ENCODE results near the gene C8G. TPM values are rescaled to one million over a fixed set of nuclear protein-coding genes. Genes with fewer than 3 reads are reported as not detected.

Gene C8G
- total RNA-seq, 1 donor from 2014 or later: 1.1 TPM

- Histone ChIP-seq H3K27ac (no peak within 1 kb of the TSS), H3K27me3 (no peaks in the 10 kb centered on the region), H3K9me3 (no peaks in the 10 kb centered on the region), H3K4me3 (no peak within 1 kb of the TSS), H3K4me1 (peaks cover 20% of the 10 kb centered on the region), H3K36me3 (no peaks in the 10 kb centered on the region)
- no peak for ATAC-seq
- no peak for DNase-seq
- TF ChIP-seq CTCF (IDR thresholded peaks at IDR 0.05): no peak
- intact Hi-C loops (cut with DNase I): no loop called here
These were observed 6.7 kb downstream of the C8G start, which contains the start of gene LCN12 for GRCh38 chr9:136951541-136952320. TSS of gene LCN12 (plus strand) at chr9:136952273. CDS start at chr9:136952328, 55 bp downstream.

GRCh38 chr9:136952321-136952850 lies 7.3 kb downstream of the C8G start:
- Histone ChIP-seq H3K27me3 (no peaks in the 10 kb centered on the region), H3K9me3 (no peaks in the 10 kb centered on the region), H3K27ac (no peak overlapping the region), H3K4me3 (no peak overlapping the region), H3K4me1 (peaks cover 14% of the 10 kb centered on the region), H3K36me3 (no peaks in the 10 kb centered on the region)
- no peak for TF ChIP-seq CTCF (IDR thresholded peaks at IDR 0.05)
- intact Hi-C loops (cut with DNase I): no loop called here
- DNase-seq (no peak), ATAC-seq (no peak)

- Histone ChIP-seq H3K9me3 (no peaks in the 10 kb centered on the region), H3K27ac (no peak overlapping the region), H3K4me3 (no peak overlapping the region), H3K36me3 (no peaks in the 10 kb centered on the region), H3K27me3 (no peaks in the 10 kb centered on the region), H3K4me1 (peaks cover 12% of the 10 kb centered on the region)
- TF ChIP-seq CTCF (IDR thresholded peaks at IDR 0.05): no peak
- ATAC-seq: no peak
- no peak for DNase-seq
- intact Hi-C loops (cut with DNase I): no loop called here
These were observed 8.1 kb downstream of the C8G start for GRCh38 chr9:136952876-136953770.

- H3K4me1 ChIP-seq: peaks cover 12% of the 10 kb centered on the region
- H3K27ac ChIP-seq: no peak overlapping the region
- H3K4me3 ChIP-seq: no peak overlapping the region
- H3K36me3 ChIP-seq: no peaks in the 10 kb centered on the region
- no peak for TF ChIP-seq CTCF (IDR thresholded peaks at IDR 0.05)
- H3K27me3 ChIP-seq: no peaks in the 10 kb centered on the region
- ATAC-seq (no peak), DNase-seq (no peak)
- intact Hi-C loops (cut with DNase I): no loop called here
- H3K9me3 ChIP-seq: no peaks in the 10 kb centered on the region
These were observed 8.8 kb downstream of the C8G start for GRCh38 chr9:136953771-136954269.

GRCh38 chr9:136954270-136955083 lies 9.4 kb downstream of the C8G start:
- Histone ChIP-seq H3K9me3 (no peaks in the 10 kb centered on the region), H3K4me1 (peaks cover 6% of the 10 kb centered on the region), H3K36me3 (no peaks in the 10 kb centered on the region), H3K27me3 (no peaks in the 10 kb centered on the region), H3K27ac (no peak overlapping the region), H3K4me3 (no peak overlapping the region)
- intact Hi-C loops (cut with DNase I): no loop called here
- DNase-seq (no peak), ATAC-seq (no peak)
- no peak for TF ChIP-seq CTCF (IDR thresholded peaks at IDR 0.05)
